ENCODE measurements around the gene TP53RK.

The TP53RK gene

GRCh38 chr20:46637427-46638133 lies 51.7 kb downstream of the TP53RK start:
- DNase-seq, result no peak

DNA sequence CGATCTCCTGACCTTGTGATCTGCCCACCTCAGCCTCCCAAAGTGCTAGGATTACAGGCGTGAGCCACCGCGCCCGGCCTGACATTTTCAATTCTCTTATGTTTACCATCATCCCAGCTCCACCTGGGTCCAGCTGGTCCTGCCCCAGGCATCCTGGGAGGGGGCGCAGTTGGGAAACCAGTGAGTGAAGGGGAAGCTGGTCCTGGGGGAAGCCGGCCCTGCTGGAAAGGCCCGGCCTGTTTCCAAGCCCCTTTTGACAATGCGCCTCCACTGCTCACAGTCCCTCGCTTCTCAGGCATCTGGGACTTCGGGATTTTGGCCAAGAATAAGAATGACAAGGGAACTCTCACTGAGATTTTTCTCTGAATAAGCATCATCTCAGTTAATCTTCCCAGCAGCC lies 52.2 kb downstream of the TP53RK start:
- DNase-seq, result no peak

- no peak for DNase-seq
Measured at GRCh38 chr20:46636514-46636913, 52.7 kb downstream of the TP53RK start.

DNA sequence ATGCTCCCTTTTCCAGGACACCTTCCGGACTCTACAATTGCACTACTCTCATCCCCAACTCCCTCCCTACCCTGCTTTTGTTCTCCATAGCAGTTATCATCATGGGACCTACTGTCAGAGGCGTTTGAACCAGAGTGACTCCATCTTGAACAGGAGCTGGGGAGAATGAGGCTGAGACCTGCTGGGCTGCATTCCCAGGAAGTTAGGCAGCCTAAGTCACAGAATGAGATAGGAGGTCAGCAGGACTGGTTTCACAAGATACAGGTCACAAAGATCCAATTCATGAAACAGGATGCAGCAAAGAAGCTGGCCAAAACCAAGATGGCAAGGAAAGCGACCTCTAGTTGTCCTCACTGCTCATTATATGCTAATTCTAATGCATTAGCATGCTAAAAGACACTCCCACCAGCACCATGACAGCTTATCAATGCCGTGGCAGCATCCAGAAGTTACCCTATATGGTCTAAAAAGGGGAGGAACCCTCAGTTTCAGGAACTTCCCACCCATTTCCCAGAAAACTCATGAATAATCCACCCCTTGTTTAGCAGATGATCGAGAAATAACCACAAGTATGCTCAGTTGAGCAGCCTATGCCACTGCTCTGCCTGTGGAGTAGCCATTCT lies 53.6 kb downstream of the TP53RK start:
- DNase-seq, result no peak

DNA sequence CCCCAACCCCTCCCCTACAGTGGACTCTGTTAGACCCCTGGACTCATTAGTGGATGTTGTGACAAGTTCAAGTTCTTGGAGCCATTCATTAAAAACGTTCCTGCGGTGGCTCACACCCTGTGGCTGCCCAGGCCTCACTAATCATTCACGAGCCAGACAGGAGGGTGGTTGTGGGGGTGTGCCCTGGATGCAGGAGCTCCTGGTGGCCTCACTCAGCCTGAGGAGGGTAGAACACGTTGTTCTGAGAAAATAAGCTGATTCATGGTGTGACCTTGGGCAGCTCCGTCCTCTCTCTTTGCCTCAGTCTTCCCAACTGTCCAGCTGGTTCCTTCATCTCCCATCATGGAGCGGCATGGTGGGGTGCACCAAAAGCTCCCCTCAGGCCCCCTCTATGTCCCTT lies 54.7 kb downstream of the TP53RK start:
- no peak for DNase-seq
